ENCODE data around the gene GABARAP. TPM values are rescaled to one million over a fixed set of nuclear protein-coding genes. Genes with fewer than 3 reads are reported as not detected.
A peak's percentile ranks its signal among the peaks of the same experiment; 100 is the strongest.

Gene GABARAP
- total and polyA plus RNA-seq, 7 experiments from 2014 or later, result 214 to 950 (median 296) TPM

DNA sequence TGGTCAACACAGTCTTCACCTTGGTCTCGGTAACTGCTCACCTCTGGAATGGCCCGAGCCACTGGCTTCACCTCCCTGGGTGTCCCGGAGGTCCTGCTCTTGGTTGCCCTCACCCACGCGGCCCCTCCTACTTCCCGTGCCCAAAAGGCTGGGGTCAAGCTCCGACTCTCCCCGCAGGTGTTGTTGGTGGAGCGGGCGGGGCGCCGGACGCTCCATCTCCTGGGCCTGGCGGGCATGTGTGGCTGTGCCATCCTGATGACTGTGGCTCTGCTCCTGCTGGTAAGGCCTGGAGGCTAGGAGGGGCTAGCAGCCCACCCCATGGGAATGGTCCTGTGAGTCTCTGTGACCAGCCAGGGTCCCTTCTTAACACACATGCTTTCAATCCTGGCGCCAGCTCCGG lies 42.7 kb upstream of the GABARAP start:
- H3K4me3 ChIP-seq (ENCODE audit: low read length), result no peak overlapping the region
- H3K27me3 Mint-ChIP-seq, result peaks cover 13 to 56% (median 22%) of the 10 kb centered on the region in 5 donors
- no peaks in the 10 kb centered on the region for H3K36me3 Mint-ChIP-seq
- POLR2A ChIA-PET, result no interaction called here
- no peaks in the 10 kb centered on the region for H3K36me3 ChIP-seq (ENCODE audit: control insufficient read depth in 2 of 3, insufficient read depth in 3 of 3, low read length in 3 of 3)
- H3K4me1 Mint-ChIP-seq, result peaks cover 14 to 31% (median 20%) of the 10 kb centered on the region in 7 donors
- H3K4me3 Mint-ChIP-seq, result no peak overlapping the region
- H3K9me3 Mint-ChIP-seq, result peaks cover 0 to 1% (median 0%) of the 10 kb centered on the region in 11 donors
- no peaks in the 10 kb centered on the region for H3K9me3 ChIP-seq (ENCODE audit: control insufficient read depth in 2 of 3, low read length in 3 of 3)
- no peak overlapping the region for H3K27ac ChIP-seq (ENCODE audit: low read depth, low read length)
- no peak for ATAC-seq
- no peaks in the 10 kb centered on the region for H3K27me3 ChIP-seq (ENCODE audit: control insufficient read depth in 2 of 2, insufficient read depth in 2 of 2, low read length in 2 of 2)
- DNase-seq, result no peak
- H3K27ac Mint-ChIP-seq, result no peak overlapping the region
- peaks cover 11 to 23% of the 10 kb centered on the region in 2 donors for H3K4me1 ChIP-seq (ENCODE audit: control insufficient read depth in 2 of 2, insufficient read depth in 2 of 2, low read length in 2 of 2)
- CTCF ChIA-PET, result interaction anchor here (2.2 kb wide), 1 partner anchor 12 kb away, joined by 10 read pairs; no protein-coding TSS in a partner anchor
- intact Hi-C loops (cut with micrococcal nuclease), result loop anchor here in 1 of 2 donors (5.0 kb wide), 1 partner anchor 67 kb away; the partner anchor contains the start of gene KCTD11

DNA sequence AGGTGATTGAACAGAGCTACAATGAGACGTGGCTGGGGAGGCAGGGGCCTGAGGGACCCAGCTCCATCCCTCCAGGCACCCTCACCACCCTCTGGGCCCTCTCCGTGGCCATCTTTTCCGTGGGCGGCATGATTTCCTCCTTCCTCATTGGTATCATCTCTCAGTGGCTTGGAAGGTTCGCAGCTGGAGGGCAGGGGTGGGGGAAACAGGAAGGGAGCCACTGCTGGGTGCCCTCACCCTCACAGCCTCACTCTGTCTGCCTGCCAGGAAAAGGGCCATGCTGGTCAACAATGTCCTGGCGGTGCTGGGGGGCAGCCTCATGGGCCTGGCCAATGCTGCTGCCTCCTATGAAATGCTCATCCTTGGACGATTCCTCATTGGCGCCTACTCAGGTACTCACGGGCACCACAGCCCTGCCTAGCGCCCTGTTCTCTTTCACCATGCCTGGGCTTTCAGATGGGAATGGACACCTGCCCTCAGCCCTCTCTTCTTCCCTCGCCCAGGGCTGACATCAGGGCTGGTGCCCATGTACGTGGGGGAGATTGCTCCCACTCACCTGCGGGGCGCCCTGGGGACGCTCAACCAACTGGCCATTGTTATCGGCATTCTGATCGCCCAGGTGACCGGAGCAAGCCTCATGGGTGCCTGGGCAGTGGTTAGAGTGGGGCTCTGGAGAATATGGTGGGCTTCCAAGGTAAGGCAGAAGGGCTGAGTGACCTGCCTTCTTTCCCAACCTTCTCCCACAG lies 41.4 kb upstream of the GABARAP start:
- Mint-ChIP-seq H3K9me3 (peaks cover 0 to 1% (median 0%) of the 10 kb centered on the region in 11 donors), H3K4me3 (peak overlapping the region in 2 of 10 donors; percentile 8 to 19), H3K36me3 (no peaks in the 10 kb centered on the region), H3K4me1 (peaks cover 14 to 31% (median 21%) of the 10 kb centered on the region in 7 donors), H3K27ac (peak overlapping the region in 1 of 9 donors; percentile 55), H3K27me3 (peaks cover 13 to 56% (median 22%) of the 10 kb centered on the region in 5 donors)
- intact Hi-C loops (cut with micrococcal nuclease), result loop anchor here in 1 of 2 donors (5.0 kb wide), 1 partner anchor 69 kb away; the partner anchor contains the start of gene KCTD11
- no peak for DNase-seq
- Histone ChIP-seq H3K27me3 (ENCODE audit: control insufficient read depth in 2 of 2, insufficient read depth in 2 of 2, low read length in 2 of 2) (no peaks in the 10 kb centered on the region), H3K4me1 (ENCODE audit: control insufficient read depth in 2 of 2, insufficient read depth in 2 of 2, low read length in 2 of 2) (peaks cover 11 to 23% of the 10 kb centered on the region in 2 donors), H3K9me3 (ENCODE audit: control insufficient read depth in 2 of 3, low read length in 3 of 3) (no peaks in the 10 kb centered on the region), H3K4me3 (ENCODE audit: low read length) (no peak overlapping the region), H3K27ac (ENCODE audit: low read depth, low read length) (no peak overlapping the region), H3K36me3 (ENCODE audit: control insufficient read depth in 2 of 3, insufficient read depth in 3 of 3, low read length in 3 of 3) (no peaks in the 10 kb centered on the region)
- CTCF ChIA-PET, result interaction anchor here (0.7 to 1.7 kb wide), 3 partner anchors 13 to 39 kb away, joined by 3 to 6 read pairs (median 3); no protein-coding TSS in a partner anchor
- POLR2A ChIA-PET, result interaction anchor here (1.2 to 2.3 kb wide), 3 partner anchors 8 to 57 kb away, joined by 3 to 12 read pairs (median 4); no protein-coding TSS in a partner anchor
- ATAC-seq, result no peak

DNA sequence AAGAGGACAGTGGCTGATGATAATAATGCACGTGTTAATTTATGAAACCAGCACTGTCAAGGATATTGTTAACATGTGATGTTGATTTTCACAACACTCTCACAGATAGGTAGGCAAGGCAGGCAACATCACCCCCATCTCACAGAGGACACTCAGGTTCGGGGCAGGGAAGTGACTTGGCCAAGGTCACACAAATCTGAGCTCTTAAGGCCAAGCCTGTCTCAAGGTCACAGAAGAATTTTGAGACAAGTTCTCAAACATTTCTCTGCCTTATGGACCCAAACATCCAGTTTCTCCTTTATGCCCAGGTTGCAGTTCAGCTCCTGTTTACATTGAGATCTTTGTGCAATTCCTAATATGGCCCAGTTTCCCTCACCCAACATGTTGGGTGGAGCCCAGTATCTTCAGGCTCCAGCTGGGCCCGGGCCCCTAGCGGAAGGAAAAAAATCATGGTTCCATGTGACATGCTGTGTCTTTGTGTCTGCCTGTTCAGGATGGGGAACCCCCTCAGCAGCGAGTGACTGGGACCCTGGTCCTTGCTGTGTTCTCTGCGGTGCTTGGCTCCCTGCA lies 40.6 kb upstream of the GABARAP start:
- ChIA-PET POLR2A (interaction anchor here (0.7 to 2.3 kb wide), 5 partner anchors 9 to 62 kb away, joined by 3 to 13 read pairs (median 4); no protein-coding TSS in a partner anchor), CTCF (interaction anchor here (0.6 to 4.6 kb wide), 5 partner anchors 14 to 279 kb away, joined by 3 to 18 read pairs (median 3); partner anchors contain the start of genes ACAP1 and SENP3)
- Mint-ChIP-seq H3K27ac (peak overlapping the region in 1 of 9 donors; percentile 62), H3K4me3 (peak overlapping the region in 8 of 10 donors; percentile 10 to 85 (median 52)), H3K4me1 (peaks cover 14 to 31% (median 21%) of the 10 kb centered on the region in 7 donors), H3K36me3 (no peaks in the 10 kb centered on the region), H3K27me3 (peaks cover 6 to 50% (median 21%) of the 10 kb centered on the region in 5 donors), H3K9me3 (peaks cover 0 to 1% (median 0%) of the 10 kb centered on the region in 11 donors)
- Histone ChIP-seq H3K36me3 (ENCODE audit: control insufficient read depth in 2 of 3, insufficient read depth in 3 of 3, low read length in 3 of 3) (no peaks in the 10 kb centered on the region), H3K4me3 (ENCODE audit: low read length) (no peak overlapping the region), H3K4me1 (ENCODE audit: control insufficient read depth in 2 of 2, insufficient read depth in 2 of 2, low read length in 2 of 2) (peaks cover 11 to 23% of the 10 kb centered on the region in 2 donors), H3K27me3 (ENCODE audit: control insufficient read depth in 2 of 2, insufficient read depth in 2 of 2, low read length in 2 of 2) (no peaks in the 10 kb centered on the region), H3K27ac (ENCODE audit: low read depth, low read length) (no peak overlapping the region), H3K9me3 (ENCODE audit: control insufficient read depth in 2 of 3, low read length in 3 of 3) (no peaks in the 10 kb centered on the region)
- DNase-seq, result no peak
- intact Hi-C loops (cut with micrococcal nuclease), result loop anchor here in 1 of 2 donors (5.0 kb wide), 1 partner anchor 69 kb away; the partner anchor contains the start of gene KCTD11
- no peak for ATAC-seq

DNA sequence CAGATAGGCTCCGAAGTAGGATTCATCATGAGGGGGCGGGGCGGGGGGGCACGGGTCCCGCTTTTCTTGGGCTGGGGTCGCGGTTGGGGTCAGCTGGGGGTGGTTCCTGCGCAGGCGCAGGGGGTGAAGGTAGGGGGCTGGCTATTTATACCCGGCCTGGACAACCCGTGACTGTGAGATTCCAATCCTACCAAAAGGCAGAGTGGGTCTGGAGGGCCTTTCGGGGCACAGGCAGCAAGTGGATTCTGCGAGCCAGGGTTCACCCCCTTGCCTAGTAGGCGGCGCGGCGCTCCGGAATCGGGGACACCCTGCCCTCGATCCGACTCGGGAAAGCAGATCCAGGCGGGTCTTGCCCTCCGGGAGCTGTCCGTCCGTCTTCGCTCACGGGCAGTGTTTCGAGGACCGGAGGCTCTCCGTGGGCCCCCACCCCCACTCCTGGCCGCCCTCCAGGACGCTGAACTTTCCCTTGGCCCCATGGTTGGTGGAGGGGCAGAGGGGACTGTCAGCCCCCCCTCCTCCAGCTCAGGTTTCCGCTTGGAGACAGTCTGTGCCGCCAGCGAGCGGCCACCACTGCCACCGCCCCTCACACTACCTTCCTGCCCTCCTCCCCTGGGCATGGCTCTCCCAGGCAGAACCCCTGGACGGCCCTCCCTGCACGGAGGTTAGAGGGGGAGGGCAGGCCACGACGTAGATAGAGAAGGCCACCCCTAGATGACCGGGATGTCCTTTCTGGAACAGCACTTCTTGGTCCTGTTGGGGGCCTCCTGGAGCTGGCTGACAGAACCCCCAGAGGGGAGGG lies 39.9 kb upstream of the GABARAP start:
- no peaks in the 10 kb centered on the region for H3K36me3 Mint-ChIP-seq
- Histone ChIP-seq H3K27me3 (ENCODE audit: control insufficient read depth in 2 of 2, insufficient read depth in 2 of 2, low read length in 2 of 2) (no peaks in the 10 kb centered on the region), H3K9me3 (ENCODE audit: control insufficient read depth in 2 of 3, low read length in 3 of 3) (no peaks in the 10 kb centered on the region), H3K4me1 (ENCODE audit: control insufficient read depth in 2 of 2, insufficient read depth in 2 of 2, low read length in 2 of 2) (peaks cover 11 to 23% of the 10 kb centered on the region in 2 donors), H3K36me3 (ENCODE audit: control insufficient read depth in 2 of 3, insufficient read depth in 3 of 3, low read length in 3 of 3) (no peaks in the 10 kb centered on the region), H3K4me3 (ENCODE audit: low read length) (peak overlapping the region; percentile 66), H3K27ac (ENCODE audit: low read depth, low read length) (no peak overlapping the region)
- H3K27ac Mint-ChIP-seq, result peak overlapping the region in 1 of 9 donors; percentile 48
- H3K9me3 Mint-ChIP-seq, result peaks cover 0 to 1% (median 0%) of the 10 kb centered on the region in 11 donors
- CTCF ChIA-PET, result interaction anchor here (0.6 to 4.6 kb wide), 8 partner anchors 14 to 405 kb away, joined by 3 to 33 read pairs (median 6); partner anchors contain the start of genes ACAP1 and SENP3
- peaks cover 6 to 44% (median 19%) of the 10 kb centered on the region in 5 donors for H3K27me3 Mint-ChIP-seq
- ATAC-seq, result no peak
- peak overlapping the region; percentile 77 to 87 (median 84) for H3K4me3 Mint-ChIP-seq
- intact Hi-C loops (cut with micrococcal nuclease), result loop anchor here (1.0 to 5.0 kb wide), 6 partner anchors 21 to 406 kb away; partner anchors contain the start of genes ACAP1 (in 1 of the 2), EIF5A (in 1 of the 2), KCTD11 (in 1 of the 2) and WRAP53 (in 1 of the 2)
- POLR2A ChIA-PET, result interaction anchor here (0.7 to 2.3 kb wide), 7 partner anchors 10 to 62 kb away, joined by 3 to 13 read pairs (median 4); partner anchors contain the start of gene ACAP1
- DNase-seq, result peak in 1 of 9 donors; percentile 8
- H3K4me1 Mint-ChIP-seq, result peaks cover 14 to 31% (median 21%) of the 10 kb centered on the region in 7 donors

DNA sequence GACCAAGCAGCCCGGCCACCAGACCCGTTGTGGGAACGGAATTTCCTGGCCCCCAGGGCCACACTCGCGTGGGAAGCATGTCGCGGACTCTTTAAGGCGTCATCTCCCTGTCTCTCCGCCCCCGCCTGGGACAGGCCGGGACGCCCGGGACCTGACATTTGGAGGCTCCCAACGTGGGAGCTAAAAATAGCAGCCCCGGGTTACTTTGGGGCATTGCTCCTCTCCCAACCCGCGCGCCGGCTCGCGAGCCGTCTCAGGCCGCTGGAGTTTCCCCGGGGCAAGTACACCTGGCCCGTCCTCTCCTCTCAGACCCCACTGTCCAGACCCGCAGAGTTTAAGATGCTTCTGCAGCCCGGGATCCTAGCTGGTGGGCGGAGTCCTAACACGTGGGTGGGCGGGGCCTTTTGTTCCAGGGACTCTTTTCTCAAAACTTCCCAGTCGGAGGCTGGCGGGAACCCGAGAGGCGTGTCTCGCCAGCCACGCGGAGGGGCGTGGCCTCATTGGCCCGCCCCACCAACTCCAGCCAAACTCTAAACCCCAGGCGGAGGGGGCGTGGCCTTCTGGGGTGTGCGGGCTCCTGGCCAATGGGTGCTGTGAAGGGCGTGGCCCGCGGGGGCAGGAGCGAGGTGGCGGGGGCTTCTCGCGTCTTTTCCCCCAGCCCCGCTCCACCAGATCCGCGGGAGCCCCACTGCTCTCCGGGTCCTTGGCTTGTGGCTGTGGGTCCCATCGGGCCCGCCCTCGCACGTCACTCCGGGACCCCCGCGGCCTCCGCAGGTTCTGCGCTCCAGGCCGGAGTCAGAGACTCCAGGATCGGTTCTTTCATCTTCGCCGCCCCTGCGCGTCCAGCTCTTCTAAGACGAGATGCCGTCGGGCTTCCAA lies 39.1 kb upstream of the GABARAP start, which contains the start of gene SLC2A4:
Gene SLC2A4 (plus strand): TSS at position 645 of the 879 bp plus-strand sequence. CDS start 217 bp downstream, at position 862.
- H3K4me3 ChIP-seq (ENCODE audit: low read length), result peak within 1 kb of the TSS; percentile 66
- H3K27ac Mint-ChIP-seq, result peak within 1 kb of the TSS in 6 of 9 donors; percentile 8 to 88 (median 54)
- no peaks in the 10 kb centered on the region for H3K36me3 ChIP-seq (ENCODE audit: control insufficient read depth in 2 of 3, insufficient read depth in 3 of 3, low read length in 3 of 3)
- POLR2A ChIA-PET, result interaction anchor here (0.6 to 2.3 kb wide), 9 partner anchors 9 to 63 kb away, joined by 3 to 13 read pairs (median 4); partner anchors contain the start of gene ACAP1
- CTCF ChIA-PET, result interaction anchor here (0.7 to 4.6 kb wide), 6 partner anchors 15 to 405 kb away, joined by 3 to 33 read pairs (median 6); partner anchors contain the start of genes ACAP1 and SLC16A13
- H3K27me3 Mint-ChIP-seq, result peaks cover 6 to 44% (median 17%) of the 10 kb centered on the region in 5 donors
- intact Hi-C loops (cut with micrococcal nuclease), result loop anchor here (1.0 to 5.0 kb wide), 6 partner anchors 20 to 407 kb away; partner anchors contain the start of genes ACAP1 (in 1 of the 2), EIF5A (in 1 of the 2), KCTD11 (in 1 of the 2) and WRAP53 (in 1 of the 2)
- H3K36me3 Mint-ChIP-seq, result no peaks in the 10 kb centered on the region
- peak within 1 kb of the TSS; percentile 77 to 87 (median 84) for H3K4me3 Mint-ChIP-seq
- no peaks in the 10 kb centered on the region for H3K27me3 ChIP-seq (ENCODE audit: control insufficient read depth in 2 of 2, insufficient read depth in 2 of 2, low read length in 2 of 2)
- H3K9me3 ChIP-seq (ENCODE audit: control insufficient read depth in 2 of 3, low read length in 3 of 3), result no peaks in the 10 kb centered on the region
- DNase-seq (peak; percentile 60 to 92 (median 67)), ATAC-seq (peak; percentile 84)
- no peak within 1 kb of the TSS for H3K27ac ChIP-seq (ENCODE audit: low read depth, low read length)
- H3K4me1 Mint-ChIP-seq, result peaks cover 14 to 31% (median 21%) of the 10 kb centered on the region in 7 donors
- H3K9me3 Mint-ChIP-seq, result peaks cover 0 to 1% (median 0%) of the 10 kb centered on the region in 11 donors
- H3K4me1 ChIP-seq (ENCODE audit: control insufficient read depth in 2 of 2, insufficient read depth in 2 of 2, low read length in 2 of 2), result peaks cover 11 to 23% of the 10 kb centered on the region in 2 donors

Data from naive thymus-derived CD4-positive, alpha-beta T cell (primary cell).